ENCODE results near the gene SLC15A4. TPM values are rescaled to one million over a fixed set of nuclear protein-coding genes. Genes with fewer than 3 reads are reported as not detected.

The SLC15A4 gene
- total RNA-seq, 1 experiment from 2014 or later = 23.2 TPM

- no peak for DNase-seq (ENCODE audit: low read depth)
Measured at GRCh38 chr12:128794661-128795529, 28.9 kb downstream of the SLC15A4 start.

GRCh38 chr12:128793701-128794100 is 30.1 kb downstream of the SLC15A4 start:
- no peak for DNase-seq (ENCODE audit: low read depth)

GRCh38 chr12:128792881-128793280 is 30.9 kb downstream of the SLC15A4 start:
- no peak for DNase-seq (ENCODE audit: low read depth)

- DNase-seq (ENCODE audit: low read depth) = no peak
Measured at GRCh38 chr12:128792398-128792797, 31.4 kb downstream of the SLC15A4 start.

GRCh38 chr12:128791395-128792322 is 32.1 kb downstream of the SLC15A4 start:
- no peak for DNase-seq (ENCODE audit: low read depth)

- no peak for DNase-seq (ENCODE audit: low read depth)
Measured at GRCh38 chr12:128790653-128791373, 32.9 kb downstream of the SLC15A4 start.

- no peak for DNase-seq (ENCODE audit: low read depth)
Measured at GRCh38 chr12:128790221-128790620, 33.5 kb downstream of the SLC15A4 start.

- DNase-seq (ENCODE audit: low read depth) = no peak
Measured at GRCh38 chr12:128789356-128789929, 34.3 kb downstream of the SLC15A4 start.

GRCh38 chr12:128787827-128788226 is 35.9 kb downstream of the SLC15A4 start:
- no peak for DNase-seq (ENCODE audit: low read depth)

GRCh38 chr12:128786741-128787391 is 36.9 kb downstream of the SLC15A4 start:
- DNase-seq (ENCODE audit: low read depth) = no peak

- peak; percentile 11 for DNase-seq (ENCODE audit: low read depth)
Measured at GRCh38 chr12:128784030-128784760, 39.6 kb downstream of the SLC15A4 start.

GRCh38 chr12:128783129-128783574 is 40.6 kb downstream of the SLC15A4 start:
- peak; percentile 51 for DNase-seq (ENCODE audit: low read depth)

- no peak for DNase-seq (ENCODE audit: low read depth)
Measured at GRCh38 chr12:128779901-128780300, 43.9 kb downstream of the SLC15A4 start.

GRCh38 chr12:128772249-128772648 is 51.5 kb downstream of the SLC15A4 start:
- no peak for DNase-seq (ENCODE audit: low read depth)

GRCh38 chr12:128771681-128772080 is 52.1 kb downstream of the SLC15A4 start:
- DNase-seq (ENCODE audit: low read depth) = no peak

GRCh38 chr12:128767518-128767917 is 56.2 kb downstream of the SLC15A4 start:
- DNase-seq (ENCODE audit: low read depth) = no peak

- DNase-seq (ENCODE audit: low read depth) = no peak
Measured at GRCh38 chr12:128766738-128767501, 56.8 kb downstream of the SLC15A4 start.

GRCh38 chr12:128763395-128763794 is 60.4 kb downstream of the SLC15A4 start:
- DNase-seq (ENCODE audit: low read depth) = no peak

- no peak for DNase-seq (ENCODE audit: low read depth)
Measured at GRCh38 chr12:128761379-128761790, 62.4 kb downstream of the SLC15A4 start.

Data from RPMI7951 (cell line).